IPS-NIHi7 (cell line): ENCODE results near the gene RPAIN.
"Not testable (repeated sequence)": the region's sequence is repeated elsewhere in the genome, so short reads cannot be mapped to it uniquely, and the experiment has no call there.

ENCODE experiments used
- DNase-seq: peaks from one replicate; pipeline ENCODE4 v3.0.0; 2012; ENCODE audit warnings: mixed read lengths; ENCODE audit errors: extremely low spot score

Gene RPAIN

DNA sequence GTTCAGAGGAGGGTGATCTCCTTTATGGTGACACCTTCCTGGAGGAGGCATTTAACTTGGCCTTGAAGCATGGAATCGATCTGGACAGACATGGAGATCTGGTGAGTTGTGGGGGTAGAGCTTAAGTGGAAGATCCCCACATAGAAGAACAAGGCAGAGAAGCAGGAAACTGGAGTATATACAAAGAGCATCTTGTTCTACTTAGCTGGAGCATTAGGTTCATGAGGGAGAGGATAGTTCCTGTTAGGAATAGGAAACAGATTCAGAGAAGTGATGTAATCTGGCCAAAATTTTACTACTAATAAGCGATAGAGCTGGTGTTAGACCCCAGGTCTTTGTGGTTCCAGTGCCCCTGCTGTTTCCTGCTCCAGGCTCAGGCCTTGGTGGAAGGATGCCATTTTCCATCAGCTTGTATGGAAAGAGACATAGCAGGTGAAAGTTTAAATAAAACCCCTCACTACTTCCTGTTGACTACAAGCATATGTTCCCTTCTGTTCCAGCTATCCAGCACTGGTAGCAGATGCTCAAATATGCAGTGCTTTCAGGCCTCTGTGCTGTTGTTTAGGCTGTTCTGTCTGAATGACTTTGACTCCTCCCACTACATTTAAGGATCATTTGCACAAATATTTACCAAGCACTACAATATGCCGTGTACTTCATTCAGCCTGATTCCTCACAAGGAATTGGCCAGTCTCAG is 9.4 kb downstream of the RPAIN start:
- DNase-seq, result no peak

DNA sequence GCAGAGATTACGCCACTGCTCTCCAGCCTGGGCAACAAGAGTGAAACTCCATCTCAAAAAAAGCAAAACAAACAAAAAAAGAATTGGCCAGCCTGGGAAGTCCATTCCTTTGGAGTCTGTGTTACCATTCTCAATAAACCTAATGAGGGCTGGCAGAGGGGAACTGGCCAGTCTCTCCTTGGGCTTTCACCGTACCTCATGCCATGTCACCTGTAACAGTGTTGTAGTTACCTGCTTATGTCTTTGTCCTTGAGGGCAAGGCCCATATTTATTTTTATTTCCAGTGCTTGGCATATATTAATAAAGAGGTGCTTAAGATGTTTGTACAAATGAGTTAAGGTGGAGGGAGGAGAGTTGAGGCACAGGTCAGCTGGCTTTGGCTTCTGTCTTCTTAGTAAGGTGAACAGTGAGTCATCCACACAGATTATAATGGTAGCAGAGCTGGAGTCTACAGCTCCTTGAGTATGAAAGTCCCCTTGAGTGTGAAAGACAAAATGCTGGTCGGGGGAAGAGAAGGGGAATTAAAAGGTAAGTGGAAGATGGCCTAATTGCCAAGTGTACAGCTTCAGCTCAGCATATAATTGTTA is 10.5 kb downstream of the RPAIN start:
- DNase-seq, result no peak

DNA sequence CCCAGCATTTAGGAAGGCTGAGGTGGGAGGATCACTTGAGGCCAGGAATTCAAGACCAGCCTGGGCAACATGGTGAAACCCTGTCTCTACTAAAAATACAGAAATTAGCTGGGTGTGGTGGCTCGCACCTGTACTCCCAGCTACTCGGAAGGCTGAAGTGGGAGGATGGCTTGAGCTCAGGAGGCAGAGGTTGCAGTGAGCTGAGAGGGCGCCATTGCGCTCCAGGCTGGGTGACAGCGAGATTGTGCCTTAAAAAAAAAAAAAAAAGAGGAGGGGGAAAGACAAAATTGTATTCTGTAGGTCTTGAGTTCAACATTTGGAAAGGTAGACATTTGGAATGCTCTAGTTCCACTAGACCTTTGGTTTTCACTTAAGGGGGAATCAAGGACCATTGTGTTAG is 11.3 kb downstream of the RPAIN start:
- DNase-seq, result not testable (repeated sequence)

DNA sequence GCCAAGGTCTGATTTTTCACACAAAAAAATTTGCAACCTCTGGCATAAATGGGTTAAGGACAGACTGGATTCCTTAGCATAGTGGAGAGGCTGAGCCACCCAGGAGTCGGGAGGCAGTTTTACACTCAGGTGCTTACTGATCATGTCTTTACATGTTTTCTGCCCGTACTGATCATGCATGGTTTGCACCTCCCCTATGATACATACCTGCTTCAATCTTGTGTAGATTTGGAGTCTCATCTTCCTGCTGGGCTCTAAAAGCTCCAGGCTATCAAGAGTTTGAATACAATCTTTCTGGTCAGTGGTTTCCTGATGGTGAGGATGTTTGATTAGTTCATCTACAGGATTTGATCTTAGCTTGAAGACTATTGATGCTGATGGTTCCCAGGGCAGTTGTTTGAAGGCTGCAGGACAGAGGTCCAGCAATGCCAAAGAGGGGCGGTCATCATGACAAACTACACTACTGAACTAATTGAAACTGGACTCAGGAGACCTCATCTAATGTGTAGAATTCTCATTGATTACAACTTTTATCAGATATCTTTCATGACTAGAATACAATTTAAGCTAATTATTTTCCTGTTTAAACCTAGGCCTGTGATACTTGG is 12.1 kb downstream of the RPAIN start:
- DNase-seq, result no peak

DNA sequence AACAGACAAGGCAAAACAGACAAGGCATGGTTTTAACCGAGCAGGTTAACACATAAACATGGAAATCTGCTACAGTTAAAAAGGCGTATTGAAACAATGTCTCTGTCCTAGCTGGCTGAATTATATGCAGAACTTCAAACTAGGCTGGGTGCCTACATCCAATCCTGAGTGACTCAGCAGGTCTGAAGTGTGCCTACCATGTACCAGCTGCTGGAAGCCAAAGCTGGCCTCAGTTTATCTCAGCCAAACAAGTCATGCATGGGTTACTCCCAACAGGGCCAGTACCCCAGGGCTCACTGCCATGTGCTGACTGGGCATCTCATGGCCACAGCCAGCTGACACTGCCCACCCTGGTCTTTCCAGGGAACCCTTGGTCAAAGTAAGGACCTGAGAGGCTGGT is 15.0 kb downstream of the RPAIN start:
- no peak for DNase-seq

DNA sequence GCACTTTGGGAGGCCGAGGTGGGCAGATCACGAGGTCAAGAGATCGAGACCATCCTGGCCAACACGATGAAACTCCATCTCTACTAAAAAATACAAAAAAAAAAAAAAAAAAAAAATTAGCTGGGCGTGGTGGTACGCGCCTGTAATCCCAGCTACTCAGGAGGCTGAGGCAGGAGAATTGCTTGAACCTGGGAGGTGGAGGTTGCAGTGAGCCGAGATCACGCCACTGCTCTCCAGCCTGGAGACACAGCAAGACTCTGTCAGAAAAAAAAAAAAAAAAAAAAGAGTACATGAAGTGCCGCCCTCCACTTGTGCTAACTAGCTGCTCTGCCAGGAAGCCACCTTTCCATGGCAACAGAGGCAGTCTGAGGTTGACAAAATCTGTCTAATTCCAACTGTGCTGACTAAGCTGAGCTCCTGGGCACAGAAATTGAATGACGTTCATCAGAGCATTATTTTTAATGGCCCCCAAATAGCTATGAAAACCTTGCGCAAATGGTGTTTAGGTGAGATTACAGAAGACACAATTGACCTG is 15.9 kb downstream of the RPAIN start:
- DNase-seq, result not testable (repeated sequence)

DNA sequence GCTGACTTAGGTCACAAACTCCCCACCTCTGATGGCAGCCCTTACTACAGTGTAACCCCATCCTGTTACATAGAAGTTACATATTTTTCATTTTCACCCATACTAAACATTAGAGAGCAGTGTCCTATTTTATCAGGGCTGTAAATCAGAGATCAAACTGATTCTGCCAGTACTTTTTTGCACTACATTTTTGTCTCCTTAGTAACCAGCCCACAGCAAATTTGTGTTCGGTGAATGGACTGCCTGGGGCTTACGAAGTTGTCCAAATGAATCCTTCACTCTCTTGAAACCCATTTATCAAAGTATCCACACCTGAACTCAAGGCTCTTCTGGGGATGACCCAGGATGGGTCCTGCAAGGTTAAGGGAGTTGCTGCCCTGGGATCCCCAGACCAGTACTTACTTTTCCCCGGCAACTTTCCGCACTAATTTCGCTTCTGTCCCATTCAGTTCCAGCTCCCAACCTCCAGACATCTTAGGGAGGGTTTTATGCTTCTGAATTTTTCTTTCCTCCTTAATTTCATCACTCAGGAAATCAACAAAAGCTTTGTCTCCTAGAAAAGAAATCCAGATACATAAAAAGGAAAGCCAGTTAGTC is 17.8 kb downstream of the RPAIN start:
- DNase-seq, result no peak

DNA sequence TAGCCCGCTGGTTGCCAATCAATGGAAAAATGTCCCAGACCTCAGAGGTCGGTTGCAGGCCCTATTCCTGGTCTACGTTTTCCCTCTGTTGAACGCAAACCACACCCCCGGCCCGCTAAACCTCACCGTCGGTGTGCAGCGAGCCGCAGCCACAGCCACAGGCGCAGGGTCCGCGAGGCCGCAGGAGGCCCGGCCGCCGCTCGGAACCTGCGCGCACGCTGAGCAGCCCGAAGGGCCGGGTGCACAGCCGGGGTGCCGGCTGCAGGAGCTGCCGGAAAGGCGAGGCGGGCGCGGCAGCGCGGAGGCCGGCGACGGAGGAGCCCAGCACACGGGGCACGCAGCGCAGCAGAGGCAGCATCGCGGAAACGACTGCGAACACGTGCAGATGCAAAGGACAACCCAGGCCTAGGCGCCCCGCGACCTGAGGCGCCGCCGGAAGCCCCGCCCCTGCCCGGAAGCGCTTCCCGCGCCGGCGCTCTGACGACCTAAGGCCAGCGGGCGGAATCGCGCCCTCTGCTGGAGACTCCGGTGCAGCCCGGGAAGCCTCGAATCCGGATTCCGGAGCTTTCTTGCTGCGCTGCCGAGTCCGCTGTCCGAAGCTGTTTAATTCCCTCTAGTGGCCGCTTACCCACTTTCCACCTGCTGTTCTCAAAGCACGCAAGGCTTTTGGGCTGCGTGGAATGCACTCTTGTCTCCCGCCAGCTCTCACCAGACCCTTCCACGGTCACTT is 18.9 kb downstream of the RPAIN start, which contains the start of gene C1QBP:
TSS of gene C1QBP (minus strand) at position 440 of the 730 bp plus-strand sequence. CDS start at position 358, 82 bp downstream.
- DNase-seq, result peak; percentile 95

DNA sequence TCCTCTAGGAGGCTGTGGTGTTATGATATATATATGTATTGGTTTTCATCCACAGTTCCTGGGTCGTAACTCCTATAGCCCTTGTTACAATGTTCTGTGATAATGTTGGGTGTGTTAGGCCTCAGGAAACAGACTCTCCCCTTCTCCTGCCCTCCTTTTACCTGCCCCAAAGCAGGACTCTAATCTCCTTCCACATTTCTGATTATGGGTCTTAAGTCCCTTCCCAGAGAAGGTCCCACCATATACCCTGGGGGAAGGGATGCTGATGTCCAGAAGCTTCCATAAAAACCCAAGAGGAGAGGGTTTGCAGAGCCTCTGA is 19.4 kb downstream of the RPAIN start:
- no peak for DNase-seq

DNA sequence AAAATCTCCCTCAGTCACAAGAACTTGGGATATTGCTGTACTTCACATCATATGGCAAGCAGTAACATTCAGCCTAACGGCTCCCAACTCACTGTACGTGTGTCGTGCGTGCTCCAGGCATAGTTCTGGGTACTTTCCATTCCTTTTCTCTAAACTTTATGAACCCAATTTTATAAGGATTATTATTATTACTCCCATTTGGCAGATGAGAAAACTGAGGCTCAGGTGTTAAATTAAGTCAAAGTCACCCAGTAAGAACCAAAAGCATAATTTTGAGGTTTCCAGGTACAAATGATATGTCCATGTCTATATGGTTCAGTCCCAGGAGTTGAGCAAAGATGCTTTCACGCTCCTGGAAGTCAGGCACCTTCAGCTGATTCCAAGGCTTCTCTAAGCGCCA is 23.7 kb downstream of the RPAIN start:
- no peak for DNase-seq

DNA sequence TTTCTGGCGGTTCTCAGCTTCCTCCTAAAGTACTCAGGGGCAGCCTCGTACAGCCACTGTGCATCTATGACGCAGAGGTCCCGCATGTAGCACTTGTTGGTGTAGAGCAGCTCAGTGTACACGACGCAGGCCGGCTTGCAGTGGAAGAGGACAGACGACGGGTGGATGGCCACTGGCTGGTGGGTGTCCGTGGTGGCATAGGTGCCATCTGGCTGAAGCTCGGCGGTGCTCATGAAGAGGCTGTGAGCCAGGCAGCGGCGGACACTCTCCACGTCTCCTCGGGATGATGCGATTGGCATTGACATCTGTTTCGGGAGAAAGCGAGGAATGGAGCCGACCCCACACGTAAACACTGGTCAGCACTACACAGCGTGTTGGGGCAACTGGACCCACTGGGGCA is 24.2 kb downstream of the RPAIN start:
- DNase-seq, result no peak

DNA sequence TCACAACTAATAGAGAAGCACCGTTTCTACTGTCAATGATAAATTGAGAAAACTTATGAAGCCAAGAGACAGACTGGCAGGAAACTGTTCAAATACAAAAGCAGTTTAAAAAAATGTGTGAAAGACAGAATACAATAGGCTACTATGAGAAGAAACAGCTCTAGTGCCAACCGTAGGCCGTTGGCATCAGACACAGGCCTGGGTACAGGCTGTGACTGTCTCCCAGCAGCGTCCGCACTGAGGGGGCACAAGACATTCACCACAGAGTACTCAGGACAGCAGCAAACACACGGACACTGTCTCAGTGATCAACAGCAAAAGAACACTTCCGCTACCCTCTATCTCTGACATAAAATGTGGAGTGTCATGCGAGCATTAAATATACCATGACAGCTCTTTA is 26.8 kb downstream of the RPAIN start:
- no peak for DNase-seq

DNA sequence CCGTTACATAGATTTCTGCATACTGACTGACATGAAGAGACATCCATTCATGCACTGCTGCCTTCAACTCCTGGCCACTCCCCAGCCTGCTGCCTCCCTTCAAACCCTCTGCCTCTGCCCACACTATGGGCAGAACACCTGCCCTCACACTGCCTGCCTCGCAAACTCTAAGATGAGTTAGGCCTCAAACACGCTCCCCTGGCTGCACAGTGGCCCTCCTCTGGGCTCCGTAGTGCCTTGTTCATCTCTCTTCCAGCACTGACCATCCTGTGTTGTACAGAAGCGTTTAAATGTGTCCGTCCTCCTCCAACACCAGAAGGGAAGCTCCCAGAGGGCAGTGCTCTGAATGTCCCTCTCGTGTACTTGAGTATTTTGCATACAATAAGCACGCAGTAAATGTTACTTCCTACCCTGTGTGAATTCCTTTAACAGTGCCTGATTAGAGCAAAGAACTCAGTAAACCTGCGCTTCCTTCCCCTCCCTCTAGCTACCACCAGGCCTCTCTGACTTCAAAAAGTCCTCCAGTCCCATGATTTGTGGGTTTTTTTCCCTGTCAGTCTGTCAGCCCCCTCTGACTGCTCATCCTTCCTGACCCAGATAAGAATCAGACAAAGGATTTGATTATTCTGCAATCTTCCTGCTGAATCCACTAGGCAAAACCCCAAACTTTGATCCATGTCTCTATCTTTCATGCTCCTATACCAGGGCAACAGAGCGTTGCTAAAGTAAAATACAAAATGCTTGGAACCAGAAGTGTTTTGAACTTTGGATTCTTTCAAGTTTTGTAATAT is 44.9 kb downstream of the RPAIN start:
- DNase-seq, result no peak

DNA sequence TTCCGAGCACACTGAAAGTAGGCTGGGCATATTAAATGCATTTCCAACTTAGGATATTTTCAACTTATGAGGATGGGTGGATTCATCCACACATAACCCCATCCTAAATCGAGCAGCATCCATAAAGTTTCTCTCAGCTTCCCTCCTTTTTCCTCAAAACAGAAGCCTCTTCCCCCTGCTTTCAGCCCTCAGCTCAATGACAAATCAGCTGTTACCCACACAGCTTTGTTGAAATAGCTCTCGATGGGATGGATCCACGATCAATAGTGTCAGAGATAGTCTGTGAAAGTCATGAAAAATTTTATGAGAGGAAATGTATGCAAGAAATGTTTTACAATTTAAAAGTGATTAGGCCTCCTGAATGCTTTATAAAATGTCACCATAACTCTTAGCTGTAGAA is 46.3 kb downstream of the RPAIN start:
- no peak for DNase-seq

DNA sequence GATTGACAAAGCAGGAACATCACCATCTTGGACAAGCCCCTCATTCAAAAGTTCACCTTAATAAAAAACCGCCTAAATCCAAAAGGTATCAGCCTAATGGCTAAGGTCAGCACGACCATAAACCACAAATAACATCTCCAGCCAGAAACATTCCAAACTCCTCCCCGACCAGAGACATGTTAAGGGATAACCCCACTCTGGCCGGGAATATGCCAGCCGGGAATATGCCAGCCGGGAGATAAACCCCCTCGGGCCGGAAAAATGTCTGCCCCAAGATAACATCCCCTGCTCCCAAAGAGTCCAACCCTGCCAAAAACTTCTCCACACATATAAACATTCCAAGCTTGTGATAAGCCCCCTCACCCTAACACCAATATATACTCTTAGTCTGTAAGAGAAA is 47.4 kb downstream of the RPAIN start:
- DNase-seq, result no peak

DNA sequence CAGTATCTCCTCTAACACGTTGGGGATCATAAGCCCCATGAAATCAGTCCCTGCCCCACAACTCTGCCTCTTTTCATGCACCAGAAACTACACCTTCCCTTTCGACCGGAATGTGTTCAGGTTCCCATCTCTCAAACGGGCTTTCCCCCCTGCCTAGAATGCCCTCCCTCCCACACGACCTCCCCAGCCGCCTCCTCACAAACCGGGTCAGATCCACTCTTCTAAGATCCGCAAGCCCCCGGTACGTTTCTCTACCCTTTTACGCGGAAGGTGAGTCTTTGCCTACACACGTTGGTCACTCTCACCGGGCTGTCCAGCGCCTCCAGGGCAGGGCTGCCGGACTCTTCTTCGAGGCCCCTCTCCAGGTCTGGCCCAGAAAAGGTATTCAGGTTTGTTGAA is 48.1 kb downstream of the RPAIN start:
- DNase-seq, result no peak

DNA sequence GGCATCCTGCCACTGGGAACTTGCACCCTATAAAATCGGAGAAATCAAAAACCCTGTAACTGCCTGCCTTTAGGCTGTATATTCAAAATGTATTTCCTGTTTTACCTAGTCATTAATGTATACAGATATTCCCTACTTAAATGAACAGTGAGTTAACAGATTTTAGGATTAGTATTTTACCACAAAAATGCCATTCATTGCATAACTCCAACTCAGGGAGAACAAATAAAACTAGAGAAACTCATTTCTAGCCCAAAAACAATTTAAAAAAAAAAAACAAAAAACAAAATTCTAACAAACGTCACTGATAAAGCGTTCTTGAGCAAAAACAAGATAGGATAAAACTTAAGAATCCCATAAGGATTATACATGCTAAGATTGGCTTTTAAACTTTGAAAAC is 52.5 kb downstream of the RPAIN start:
- no peak for DNase-seq

DNA sequence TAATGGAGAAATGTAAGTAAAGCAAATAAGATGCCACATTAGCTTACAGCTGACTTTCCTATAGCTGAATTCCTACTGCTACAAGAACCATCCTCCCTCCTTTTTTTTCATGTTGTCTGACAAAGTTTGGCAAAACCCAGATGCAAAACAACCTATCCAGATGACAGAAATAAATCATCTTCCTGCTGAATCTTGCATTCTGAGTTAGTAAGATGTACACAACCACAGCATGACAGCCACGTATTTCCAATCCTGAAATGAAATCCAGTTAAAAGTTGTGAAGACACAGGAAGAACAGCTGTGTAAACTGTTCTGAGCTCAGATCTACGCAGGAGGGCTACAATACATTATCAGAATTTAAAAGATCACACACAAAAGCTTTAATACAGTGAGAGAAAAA is 53.9 kb downstream of the RPAIN start:
- DNase-seq, result no peak

DNA sequence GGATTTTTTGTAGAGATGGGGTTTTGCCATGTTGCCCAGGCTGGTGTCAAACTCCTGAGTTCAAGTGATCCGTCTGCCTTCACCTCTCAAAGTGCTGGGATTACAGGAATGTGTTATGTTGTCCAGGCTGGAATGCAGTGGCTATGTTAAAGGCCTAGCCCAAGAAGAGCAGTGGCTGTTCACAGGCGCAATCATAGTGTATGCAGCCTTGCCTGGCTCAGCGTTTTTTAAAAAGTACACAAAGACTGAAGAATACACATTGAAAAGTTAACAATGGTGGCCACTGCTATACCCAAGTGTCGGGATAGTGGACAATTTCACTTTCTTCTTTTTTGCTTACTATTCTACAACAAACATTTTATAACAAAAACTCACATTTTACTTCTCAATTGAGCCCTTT is 59.0 kb downstream of the RPAIN start:
- no peak for DNase-seq

DNA sequence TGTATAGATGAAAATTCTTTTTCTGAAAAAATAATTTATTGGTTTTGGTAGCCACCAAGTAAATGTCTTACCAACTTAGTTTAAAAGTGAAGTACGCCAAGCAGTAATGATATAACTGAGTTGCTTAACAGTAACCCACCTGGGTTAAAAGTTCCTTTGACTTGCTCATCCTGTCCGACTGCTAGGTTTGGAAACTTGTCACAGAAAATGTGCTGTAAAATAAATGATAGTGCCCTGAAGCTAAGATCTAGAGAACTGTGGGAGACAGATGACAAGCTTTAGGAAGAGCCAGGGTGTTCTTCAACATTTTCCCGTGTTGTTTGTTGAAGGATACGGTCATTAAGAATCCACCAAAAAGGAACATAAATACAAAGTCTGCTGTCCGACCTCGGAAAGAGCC is 61.0 kb downstream of the RPAIN start:
- DNase-seq, result no peak

DNA sequence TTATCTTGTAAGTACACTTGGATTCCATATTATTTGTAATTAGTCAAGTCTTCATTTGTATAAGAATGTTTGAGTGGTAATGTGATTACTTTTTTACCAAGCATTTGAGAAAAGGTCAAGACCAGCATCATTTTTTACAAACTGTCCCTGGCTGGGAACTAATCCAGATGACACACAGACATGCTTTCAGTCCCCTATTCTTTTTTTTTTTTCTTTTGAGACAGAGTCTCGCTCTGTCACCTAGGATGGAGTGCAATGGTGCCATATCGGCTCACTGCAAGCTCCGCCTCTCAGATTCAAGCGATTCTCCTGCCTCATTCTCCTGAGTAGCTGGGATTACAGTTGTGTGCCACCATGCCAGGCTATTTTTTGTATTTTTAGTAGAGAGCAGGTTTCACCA is 61.5 kb downstream of the RPAIN start:
- no peak for DNase-seq
